HG03139 (cell line): ENCODE measurements around the gene TFG.

Experiments
- ATAC-seq: cut with Tn5 transposase; IDR thresholded peaks from one replicate; pipeline ENCODE4 v1.9.1; 2021; ENCODE audit not compliant: unreplicated experiment

Gene TFG

DNA sequence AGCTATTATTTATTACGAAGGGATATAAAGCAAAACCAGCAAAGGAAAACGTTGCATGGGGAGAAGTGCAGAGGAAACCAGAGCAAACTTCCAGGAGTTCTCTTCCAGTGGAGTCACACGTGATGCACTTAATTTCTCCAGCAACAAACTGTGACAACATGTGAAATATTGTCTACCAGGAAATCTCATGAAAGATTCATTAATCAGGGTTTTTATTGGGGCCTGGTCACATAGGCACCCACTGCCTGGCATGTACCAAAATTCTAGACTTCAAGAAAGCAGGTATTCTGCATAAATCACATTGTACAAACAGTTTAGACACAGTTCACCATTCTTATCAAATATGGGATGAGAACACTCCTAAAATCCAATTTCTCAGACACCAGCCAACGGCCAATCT, 5.4 kb upstream of the TFG start:
- ATAC-seq = no peak

DNA sequence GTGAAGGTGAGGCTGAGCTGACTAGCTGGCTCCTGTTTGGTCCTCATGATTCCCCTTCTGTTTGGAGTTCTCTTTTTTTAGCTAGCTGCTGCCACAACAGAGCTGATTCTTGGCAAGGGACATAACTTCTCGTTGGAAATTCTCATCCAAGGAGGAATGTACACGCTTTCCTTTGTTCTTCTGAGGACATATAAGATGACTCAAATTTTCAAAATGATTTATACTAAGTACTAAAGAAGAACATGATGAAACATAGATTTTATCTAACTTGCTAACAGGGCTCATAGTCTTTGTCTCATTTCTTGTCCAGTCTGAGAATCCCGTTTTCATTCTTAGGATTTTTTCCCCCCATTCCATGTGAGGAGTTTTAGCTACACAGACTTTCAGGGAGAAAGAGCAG, 2.9 kb upstream of the TFG start:
- no peak for ATAC-seq

DNA sequence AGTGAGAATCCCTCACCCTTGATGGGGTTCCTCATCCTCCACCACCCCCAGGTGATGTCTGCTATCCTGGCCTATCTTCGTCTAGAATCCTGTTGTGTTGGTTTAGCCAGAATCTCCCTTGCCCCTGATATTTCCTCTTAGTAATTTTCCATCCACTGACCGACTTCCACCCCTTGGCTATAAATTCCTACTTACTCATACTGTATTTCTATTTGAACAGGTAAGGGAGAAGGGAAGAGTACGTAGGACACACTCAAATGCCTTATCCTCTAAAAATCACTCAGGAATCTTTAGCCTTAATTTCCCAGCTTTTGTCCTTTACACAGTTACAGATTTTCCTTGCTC, 678 bp upstream of the TFG start:
- ATAC-seq = no peak

DNA sequence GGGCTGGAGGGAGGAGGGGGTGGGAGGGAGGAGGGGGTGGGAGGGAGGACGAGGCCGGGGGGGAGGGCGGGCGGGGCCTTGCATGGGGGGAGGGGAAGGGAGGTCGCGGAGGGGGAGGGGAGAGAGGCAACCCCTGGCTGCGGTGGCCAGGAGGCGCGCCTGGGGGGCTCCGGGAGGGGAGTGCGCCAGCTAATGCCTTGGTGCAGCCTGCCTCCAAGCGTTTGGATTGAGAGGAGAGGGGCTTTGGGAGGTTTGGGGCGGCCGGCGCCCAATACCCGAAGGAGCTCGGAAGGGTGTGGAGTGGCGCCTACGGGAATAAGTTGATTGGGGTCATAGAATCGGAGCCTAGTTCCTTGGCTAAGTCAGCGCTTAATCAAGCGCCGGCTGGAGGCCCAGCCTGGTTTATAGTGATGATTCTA, 557 bp downstream of the TFG start:
- ATAC-seq = no peak

DNA sequence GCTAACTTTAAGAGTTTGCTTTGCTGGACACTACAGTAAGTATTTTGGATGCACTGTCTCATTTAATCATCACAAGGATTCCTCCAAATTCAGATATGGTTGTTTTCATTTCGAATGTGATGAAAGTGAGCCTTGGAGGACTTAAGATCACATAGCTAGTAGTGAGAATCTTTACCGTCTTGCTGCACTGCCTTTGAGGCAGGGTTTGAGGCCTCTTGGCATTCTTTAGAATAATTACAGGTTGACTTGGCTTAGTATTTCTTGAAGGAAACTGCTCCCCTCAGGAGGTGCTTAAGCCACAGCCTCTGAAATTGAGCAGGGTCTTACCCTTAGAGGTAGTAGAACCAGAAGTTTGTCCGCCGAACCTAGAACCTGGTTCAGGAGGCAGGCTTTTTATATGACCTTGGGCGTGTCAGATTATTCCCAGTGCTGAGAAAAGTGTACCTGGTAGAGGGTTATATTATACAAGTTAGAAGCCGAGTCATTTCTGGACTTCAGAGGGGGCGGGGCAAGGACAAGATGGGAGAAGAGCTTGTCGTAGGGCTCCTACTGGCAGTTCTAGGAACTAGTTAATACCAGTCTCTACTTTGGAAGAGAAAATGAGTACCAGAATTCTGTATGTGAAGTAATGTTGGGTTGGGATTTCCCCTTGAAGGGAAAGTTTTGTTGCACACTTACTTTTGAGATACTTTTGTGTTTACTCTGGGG, 1.1 kb downstream of the TFG start:
- ATAC-seq = peak; percentile 38

DNA sequence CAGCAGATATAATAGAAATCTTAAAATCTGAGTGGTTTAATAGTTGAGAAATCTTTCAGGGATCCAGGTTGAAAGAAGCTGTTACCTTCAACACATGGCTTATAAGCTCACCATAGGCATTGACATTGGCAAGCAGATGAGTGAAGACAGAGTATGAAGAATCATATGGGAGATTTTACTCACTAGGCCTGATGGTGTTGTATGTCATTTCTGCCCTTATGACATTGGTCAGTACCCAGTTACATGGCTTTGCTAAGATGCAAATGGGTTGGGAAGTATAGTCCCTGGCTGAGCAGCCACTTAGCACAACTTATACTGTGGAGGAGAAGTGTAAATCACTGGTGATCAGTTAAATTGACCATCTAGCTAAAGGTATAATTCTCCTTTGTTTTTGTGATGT, 5.9 kb downstream of the TFG start:
- ATAC-seq = no peak

DNA sequence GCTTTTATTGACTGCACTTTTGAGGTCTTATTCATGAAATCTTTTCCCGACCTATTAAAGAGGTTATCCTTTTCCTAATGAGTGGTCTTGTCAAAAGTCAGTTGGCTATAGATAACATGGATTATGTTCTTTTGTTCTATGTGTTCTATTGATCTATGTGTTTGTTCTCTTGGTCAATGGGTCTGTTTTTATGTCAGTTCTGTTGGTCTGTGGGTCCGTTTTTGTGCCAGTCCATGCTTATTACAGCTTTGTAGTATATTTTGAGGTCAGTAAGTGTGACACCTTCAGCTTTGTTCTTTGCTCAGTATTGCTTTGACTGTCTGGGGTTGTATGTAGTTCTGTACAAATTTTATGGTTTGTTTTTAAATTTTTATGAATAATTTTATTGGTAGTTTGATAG, 7.8 kb downstream of the TFG start:
- ATAC-seq = no peak

DNA sequence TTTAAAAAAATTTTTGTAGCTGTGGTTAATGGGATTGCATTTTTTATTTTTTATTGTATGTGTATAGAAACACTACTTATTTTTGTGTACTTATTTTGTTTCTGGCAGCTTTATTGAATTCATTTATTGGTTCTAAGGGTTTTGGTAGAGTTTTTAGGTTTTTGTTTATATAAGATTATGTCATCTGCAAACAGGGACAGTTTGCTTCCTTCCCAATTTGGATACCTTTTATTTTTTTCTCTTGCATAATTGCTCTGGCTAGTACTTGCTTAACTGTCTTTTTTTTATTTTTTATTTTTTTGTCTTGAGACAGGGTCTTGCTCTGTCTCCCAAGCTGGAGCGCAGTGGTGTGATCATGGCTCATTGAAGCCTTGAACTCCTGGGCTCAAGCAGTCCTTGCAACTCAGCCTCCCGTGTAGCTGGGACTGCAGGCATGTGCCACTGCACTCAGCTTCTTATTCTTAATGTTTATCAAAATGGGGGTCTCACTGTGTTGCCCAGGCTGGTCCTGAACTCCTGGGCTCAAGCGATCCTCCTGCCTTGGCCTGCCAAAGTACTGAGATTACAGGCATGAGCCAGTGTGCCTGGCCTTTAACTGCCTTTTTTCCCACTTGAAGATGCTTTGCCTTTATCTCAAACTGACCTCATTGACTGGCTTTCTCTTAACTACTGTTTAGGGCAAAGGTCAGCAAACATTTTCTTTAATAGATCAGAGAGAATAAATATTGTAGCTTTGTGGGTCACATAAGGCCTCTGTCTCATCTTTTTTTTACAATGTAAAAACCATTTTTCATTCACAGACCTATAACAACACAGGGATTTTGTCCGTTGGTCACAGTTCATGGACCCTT, 8.6 kb downstream of the TFG start:
- no peak for ATAC-seq

DNA sequence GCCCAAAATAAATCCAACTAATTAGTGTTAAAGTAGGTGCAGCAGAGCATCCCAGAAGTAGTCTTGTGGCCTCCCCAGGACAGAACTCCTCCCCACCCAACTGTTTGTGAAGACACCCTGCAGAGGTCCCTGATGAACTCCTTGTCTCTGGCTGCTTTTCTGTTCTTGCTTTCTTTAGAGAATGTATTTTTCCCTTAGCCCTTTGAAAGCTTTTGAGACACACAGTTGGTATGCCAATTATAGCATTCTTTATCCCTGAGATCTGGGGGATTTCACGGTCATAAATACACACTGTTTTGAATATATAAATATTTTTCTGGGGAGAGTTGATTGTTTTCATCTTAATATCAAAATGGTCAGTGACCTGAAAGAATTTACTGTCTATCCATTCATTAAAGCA, 9.8 kb downstream of the TFG start:
- no peak for ATAC-seq

DNA sequence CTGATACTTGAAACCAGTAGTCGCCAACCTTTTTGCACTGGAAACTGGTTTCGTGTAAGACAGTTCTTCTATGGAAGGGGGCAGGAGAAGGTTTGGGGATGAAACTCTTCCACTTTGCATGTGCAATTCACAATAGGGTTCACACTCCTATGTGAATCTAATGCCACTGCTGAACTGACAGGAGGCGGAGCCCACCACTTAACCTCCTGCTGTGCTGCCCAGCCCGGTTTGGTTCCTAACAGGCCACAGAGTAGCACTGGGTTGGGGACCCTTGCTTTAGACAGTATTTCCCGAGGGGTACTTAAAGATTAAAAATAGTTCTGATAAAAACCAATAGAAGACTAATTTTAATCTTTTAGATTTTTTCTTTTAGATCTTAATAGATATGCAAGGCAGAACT, 11.1 kb downstream of the TFG start:
- ATAC-seq = no peak

DNA sequence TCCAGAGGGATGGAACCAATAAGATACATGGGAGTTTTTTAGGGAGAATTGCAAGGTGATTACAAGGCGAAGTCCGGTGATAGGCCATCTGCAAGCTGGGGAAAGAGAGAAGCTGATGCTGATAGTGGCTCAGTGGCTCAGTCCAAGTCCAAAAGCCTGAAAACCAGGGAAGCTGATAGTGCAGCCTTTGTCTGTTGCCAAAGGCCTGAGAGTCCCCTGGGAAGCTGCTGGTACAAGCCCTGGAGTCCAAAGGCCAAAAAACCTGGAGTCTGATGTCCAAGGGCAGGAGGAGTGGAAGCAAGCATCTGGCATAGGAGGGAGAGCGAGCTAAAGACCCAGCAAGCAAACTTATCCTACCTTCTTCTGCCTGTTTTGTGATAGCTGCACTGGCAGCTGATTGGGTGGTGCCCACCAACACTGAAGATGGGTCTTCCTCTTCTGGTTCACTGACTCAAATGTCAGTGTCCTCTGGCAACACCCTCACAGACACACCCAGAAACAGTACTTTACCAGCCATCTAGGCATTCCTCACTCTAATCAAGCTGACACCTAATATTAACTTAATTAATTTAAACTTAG, 16.7 kb downstream of the TFG start:
- ATAC-seq = no peak

DNA sequence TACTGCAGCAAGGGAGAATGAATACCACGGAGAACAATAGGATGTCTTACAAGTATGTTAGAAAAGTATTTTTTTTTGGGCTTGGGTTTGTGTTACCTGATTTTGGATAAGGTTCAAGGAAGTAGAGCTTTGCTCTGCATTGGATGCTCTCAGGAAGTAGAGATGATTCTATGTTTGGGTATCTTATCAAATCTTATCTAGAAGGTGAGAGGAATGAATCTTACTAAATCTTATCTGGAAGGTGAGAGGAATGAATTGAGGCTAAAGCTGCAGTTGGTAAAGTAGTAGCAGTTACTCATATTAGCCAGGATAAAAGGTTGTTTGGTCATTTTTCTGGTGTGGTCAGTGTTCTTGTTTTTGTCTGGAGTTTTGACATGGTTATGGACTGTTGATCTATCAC, 17.4 kb downstream of the TFG start:
- ATAC-seq = no peak

DNA sequence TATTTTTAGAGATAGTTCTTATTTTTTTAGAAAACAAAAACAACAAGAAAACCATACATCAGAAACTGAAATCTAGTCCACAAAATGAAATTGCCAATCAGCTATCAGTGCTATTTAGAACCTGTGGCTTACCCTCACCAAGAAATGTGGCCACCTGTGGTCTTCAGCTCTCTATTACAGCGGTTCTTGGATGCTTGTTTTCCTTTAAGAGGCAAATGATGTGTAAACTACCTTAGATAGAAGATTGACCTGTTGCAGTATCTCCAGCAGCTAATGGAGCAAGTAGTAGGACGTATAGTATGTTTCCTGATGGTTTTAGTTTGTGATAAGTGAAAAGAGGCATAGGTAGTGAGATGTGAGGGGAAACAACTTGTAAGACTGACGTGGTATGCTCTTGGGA, 21.2 kb downstream of the TFG start:
- no peak for ATAC-seq

DNA sequence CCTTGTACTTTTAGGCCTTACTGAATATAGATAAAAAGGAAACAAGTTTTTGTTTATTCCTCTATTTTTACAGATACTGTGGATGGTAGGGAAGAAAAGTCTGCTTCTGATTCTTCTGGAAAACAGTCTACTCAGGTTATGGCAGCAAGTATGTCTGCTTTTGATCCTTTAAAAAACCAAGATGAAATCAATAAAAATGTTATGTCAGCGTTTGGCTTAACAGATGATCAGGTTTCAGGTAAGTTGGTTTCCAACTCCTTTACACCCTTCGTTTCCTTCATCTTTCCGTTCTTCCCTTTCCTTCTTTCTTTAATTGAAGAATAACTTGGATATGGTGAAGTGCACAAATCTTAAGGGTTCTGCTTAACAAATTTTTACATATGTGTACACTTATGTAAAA, 23.1 kb downstream of the TFG start:
- no peak for ATAC-seq

DNA sequence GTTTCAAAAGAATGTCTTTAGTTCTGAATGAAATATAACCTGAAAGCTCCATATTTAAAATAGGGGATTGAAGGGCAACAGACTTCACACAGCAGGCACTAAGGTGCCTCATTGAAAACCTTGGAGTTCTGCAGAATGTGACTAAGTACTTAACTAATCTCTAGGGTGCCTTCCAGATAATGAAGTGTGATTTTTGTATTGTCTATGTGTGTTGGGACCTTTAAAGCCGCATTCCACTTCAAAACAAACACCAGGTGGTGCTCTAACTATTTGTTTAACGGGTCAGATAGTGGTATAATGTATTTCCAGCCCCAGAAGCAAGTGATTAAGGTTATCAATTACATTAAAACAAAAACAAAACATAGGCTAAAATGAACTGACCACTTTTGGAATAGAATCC, 28.0 kb downstream of the TFG start:
- ATAC-seq = no peak

DNA sequence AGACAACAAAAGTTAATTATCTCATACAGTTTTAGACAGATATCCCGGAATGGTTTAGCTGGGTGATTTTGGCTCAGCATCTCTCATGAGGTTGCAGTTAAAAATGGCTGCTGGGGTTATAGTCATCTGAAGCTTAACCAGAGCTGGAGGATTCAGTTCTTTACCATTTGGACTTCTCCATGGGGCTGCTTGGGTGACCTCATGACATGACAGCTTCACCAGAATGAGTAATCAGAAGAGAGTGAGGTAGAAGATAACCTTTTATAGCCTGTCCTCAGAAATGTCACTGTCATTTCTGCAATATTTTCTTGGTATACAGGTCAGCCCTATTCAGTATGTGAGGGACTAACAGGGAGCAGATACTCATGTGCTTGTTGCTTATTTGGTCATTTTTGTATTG, 30.9 kb downstream of the TFG start:
- ATAC-seq = no peak

DNA sequence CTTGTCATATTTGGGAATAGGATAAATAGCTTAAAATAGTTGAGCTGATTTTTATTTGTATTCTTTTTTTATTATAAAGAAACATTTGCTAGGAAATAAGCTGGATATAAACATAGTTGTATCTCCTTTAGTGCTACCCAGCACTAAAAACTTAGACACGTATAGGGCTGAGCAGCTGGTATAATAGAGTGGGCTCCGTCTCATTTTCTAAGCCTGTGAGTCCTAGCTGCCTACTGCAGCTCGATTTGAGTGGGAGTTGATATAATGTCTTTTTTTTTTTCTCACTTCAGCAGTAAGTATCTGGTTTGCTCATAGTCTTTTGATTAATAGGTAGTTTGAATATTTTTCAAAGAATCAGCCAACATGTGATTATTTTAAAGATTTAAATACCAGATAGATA, 34.2 kb downstream of the TFG start:
- ATAC-seq = no peak

DNA sequence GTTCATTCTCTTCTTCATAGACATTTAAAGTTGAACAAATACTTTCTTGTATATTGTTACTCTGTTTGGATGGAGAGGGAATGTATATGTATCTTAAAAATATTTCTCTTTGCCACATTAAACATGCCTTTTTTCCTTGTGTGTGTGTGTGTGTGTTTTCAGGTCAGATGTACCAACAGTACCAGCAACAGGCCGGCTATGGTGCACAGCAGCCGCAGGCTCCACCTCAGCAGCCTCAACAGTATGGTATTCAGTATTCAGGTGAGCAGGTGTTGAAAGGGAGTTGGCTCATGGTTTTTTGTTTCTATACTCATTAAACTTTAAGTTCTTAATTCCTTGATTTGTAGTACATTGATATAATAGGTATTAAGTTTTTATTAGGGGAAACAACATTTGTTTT, 35.4 kb downstream of the TFG start:
- ATAC-seq = no peak

DNA sequence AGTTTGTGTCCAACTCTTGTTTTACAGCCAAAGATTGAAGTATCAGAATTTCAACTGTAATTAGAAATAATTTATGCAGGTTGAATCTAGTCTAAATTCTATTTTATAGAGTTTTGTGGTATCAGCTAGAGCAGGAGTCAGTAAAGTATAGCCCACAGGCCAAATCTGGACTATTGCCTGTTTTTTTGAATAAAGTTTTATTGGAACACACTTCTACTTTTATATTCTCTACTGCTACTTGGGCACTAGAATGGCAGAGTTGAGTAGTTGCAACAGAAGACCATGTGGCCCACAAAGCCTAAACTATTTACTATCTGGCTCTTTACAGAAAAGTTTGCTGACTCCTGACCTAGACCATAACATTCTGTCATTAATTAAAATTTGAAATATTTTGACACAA, 36.3 kb downstream of the TFG start:
- ATAC-seq = no peak

DNA sequence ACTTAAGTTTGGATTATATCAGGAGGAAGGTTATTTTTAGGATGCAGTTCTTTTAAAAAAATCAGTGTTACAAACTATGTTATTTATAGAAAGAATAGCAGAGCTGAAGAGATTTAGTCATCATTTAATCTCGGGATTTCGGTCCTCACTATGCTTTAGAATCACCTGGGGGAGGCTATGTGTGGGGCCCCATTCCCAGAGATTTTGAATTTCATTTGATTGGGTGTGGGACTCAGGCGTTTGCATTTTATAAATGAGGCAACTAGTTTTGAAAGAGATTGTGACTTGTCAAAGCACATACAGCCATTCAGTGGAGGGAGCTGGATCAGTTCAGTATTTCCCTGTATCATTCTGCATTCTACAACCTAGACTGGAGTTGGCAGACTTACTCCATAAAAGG, 36.8 kb downstream of the TFG start:
- ATAC-seq = no peak

DNA sequence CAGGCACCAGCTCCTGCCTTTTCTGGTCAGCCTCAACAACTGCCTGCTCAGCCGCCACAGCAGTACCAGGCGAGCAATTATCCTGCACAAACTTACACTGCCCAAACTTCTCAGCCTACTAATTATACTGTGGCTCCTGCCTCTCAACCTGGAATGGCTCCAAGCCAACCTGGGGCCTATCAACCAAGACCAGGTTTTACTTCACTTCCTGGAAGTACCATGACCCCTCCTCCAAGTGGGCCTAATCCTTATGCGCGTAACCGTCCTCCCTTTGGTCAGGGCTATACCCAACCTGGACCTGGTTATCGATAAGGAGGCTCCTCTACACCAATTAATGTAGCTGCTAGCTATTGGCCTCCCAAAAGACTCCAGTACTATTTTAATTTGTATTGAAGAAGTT, 38.9 kb downstream of the TFG start:
- ATAC-seq = no peak

DNA sequence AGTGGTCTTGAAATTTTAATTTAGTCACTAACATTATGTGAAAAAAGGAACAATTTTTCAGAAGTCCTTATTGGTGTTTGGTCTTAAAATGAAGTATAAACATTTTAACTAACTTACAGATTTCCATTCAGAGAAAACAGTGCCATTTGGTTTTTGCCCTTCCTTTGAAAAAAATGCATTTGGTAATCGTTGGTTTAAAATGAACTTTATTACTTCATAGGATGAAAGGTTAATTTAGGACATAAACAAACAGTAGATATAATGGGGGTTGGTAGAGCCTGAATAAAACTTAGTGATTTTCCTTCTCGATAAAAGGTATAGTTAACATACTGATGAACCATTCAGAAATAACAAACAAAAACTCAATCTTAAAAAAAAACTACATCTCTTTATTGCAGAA, 39.7 kb downstream of the TFG start:
- no peak for ATAC-seq
